Measurements from ENCODE around the gene NKAIN2. TPM values are rescaled to one million over a fixed set of nuclear protein-coding genes. Genes with fewer than 3 reads are reported as not detected.

Gene NKAIN2
- total RNA-seq, 2 donors from 2014 or later: 0.31 to 2.3 TPM

DNA sequence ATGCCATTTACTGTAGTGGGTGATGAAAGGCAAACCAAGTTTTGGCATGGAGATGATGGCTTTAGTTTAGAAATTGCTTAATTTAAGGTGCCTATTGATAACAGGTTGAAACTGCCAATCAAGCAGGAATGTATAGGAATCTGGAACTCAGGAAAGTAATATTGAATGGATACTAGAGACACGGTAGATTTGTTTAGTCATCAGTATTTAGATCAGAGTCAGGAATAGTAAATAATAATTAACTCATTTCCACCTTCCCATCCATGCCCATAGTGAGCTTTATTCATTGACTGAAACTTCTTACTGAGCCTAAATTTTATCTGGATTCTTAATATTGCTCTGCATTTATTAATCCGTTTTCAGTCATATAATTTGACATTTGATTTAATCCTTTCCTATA, 500.3 kb downstream of the NKAIN2 start:
- Histone ChIP-seq H3K27me3 (no peaks in the 10 kb centered on the region), H3K36me3 (no peaks in the 10 kb centered on the region), H3K4me3 (no peak overlapping the region)

DNA sequence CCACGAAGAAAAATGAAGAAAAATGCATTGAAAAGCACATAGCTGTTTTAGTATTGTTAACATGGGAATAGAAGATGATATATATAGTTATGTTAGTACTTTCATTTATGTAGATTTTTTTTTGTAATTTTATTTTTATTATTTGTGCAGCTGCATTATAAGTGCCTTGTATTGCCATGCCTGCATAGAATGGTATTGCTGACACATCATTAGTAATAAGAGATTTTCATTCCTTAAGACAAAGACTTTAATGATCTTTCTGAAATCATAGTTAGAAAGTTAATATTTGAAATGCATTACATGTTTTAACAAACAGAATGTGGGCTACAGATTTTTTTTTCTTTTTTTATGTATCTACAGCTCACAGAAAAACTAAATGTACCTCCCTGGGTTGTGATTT, 506.5 kb downstream of the NKAIN2 start:
- TF ChIP-seq, protein P1, sequence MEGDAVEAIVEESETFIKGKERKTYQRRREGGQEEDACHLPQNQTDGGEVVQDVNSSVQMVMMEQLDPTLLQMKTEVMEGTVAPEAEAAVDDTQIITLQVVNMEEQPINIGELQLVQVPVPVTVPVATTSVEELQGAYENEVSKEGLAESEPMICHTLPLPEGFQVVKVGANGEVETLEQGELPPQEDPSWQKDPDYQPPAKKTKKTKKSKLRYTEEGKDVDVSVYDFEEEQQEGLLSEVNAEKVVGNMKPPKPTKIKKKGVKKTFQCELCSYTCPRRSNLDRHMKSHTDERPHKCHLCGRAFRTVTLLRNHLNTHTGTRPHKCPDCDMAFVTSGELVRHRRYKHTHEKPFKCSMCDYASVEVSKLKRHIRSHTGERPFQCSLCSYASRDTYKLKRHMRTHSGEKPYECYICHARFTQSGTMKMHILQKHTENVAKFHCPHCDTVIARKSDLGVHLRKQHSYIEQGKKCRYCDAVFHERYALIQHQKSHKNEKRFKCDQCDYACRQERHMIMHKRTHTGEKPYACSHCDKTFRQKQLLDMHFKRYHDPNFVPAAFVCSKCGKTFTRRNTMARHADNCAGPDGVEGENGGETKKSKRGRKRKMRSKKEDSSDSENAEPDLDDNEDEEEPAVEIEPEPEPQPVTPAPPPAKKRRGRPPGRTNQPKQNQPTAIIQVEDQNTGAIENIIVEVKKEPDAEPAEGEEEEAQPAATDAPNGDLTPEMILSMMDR (IDR thresholded peaks at IDR 0.05): no peak
- Histone ChIP-seq H3K27ac (no peak overlapping the region), H3K4me1 (no peaks in the 10 kb centered on the region), H3K27me3 (no peaks in the 10 kb centered on the region), H3K4me3 (no peak overlapping the region), H3K9me3 (no peaks in the 10 kb centered on the region), H3K36me3 (no peaks in the 10 kb centered on the region)
- no peak for DNase-seq (ENCODE audit: low spot score)

More for the DNA sequence above, 500.3 kb downstream of the NKAIN2 start:
- no peak for DNase-seq (ENCODE audit: low spot score)
- H3K4me1 ChIP-seq: no peaks in the 10 kb centered on the region
- TF ChIP-seq, protein P1 (IDR thresholded peaks at IDR 0.05): no peak
- H3K9me3 ChIP-seq: no peaks in the 10 kb centered on the region
- H3K27ac ChIP-seq: no peak overlapping the region

DNA sequence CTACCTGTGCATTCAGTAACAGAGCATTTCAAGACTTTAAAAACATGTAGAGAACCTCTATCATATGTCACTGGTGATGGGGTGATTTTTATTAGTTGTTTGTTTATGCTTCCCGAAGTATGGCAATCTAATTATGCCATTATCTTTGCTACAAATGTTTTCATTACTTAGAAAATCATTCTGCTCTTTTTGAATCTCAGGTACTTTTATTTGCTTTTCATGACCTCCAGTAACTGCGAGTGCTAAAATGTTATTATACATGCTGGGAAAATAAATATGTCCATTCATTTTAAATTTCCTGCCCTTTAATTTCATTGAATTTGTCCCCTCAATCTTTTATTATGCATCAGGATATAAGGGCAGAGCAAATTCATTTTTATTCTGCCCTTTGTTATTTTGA, 515.7 kb downstream of the NKAIN2 start:
- H3K27me3 ChIP-seq: no peaks in the 10 kb centered on the region
- H3K4me1 ChIP-seq: no peaks in the 10 kb centered on the region
- no peaks in the 10 kb centered on the region for H3K9me3 ChIP-seq
- H3K4me3 ChIP-seq: no peak overlapping the region
- no peak for DNase-seq (ENCODE audit: low spot score)
- H3K27ac ChIP-seq: no peak overlapping the region
- H3K36me3 ChIP-seq: no peaks in the 10 kb centered on the region
- TF ChIP-seq, protein P1 (IDR thresholded peaks at IDR 0.05): no peak

DNA sequence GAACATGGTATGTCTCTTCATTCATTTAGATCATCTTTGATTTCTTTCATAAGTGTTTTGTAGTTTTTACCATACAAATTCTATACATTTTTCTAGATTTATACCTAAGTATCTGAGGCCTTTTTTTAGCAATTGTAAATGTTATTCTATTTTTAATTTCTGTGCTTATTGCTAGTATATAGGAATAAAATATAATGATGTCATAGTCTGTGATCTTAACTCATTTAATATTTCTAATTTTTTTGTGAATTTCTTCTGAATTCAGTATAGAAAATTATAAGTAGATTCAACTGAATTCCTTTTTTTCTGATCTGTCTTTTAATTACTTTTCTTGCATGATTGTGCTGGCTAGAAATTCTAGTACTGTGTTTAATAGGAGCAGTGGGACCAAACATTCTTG, 520.6 kb downstream of the NKAIN2 start:
- Histone ChIP-seq H3K4me1 (no peaks in the 10 kb centered on the region), H3K36me3 (no peaks in the 10 kb centered on the region)

DNA sequence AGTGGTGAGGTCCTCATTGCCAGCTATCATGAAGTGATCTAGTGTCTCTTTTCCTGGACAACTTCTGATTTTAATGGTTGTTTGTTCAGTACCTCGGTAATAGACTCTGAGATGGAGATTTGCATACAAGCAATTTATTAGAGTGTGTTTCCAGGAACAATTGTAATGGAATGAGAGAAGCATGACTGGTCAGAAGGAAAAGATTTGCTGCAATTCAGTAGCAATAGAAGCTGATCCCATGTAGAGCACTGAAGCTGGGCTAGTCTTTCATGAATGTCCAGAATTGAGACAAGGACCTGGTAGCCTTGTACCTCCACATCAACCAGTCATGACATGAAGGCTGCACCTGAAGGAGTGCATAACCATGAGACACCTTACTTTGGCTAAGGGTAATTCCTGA, 526.5 kb downstream of the NKAIN2 start:
- Histone ChIP-seq H3K4me3 (no peak overlapping the region), H3K9me3 (no peaks in the 10 kb centered on the region), H3K27ac (no peak overlapping the region), H3K36me3 (no peaks in the 10 kb centered on the region), H3K27me3 (no peaks in the 10 kb centered on the region), H3K4me1 (no peaks in the 10 kb centered on the region)
- DNase-seq (ENCODE audit: low spot score): no peak
- TF ChIP-seq, protein P1 (IDR thresholded peaks at IDR 0.05): no peak

More for the DNA sequence above, 520.6 kb downstream of the NKAIN2 start:
- H3K27me3 ChIP-seq: no peaks in the 10 kb centered on the region
- no peaks in the 10 kb centered on the region for H3K9me3 ChIP-seq
- TF ChIP-seq, protein P1 (IDR thresholded peaks at IDR 0.05): no peak
- DNase-seq (ENCODE audit: low spot score): no peak
- no peak overlapping the region for H3K27ac ChIP-seq
- H3K4me3 ChIP-seq: no peak overlapping the region

DNA sequence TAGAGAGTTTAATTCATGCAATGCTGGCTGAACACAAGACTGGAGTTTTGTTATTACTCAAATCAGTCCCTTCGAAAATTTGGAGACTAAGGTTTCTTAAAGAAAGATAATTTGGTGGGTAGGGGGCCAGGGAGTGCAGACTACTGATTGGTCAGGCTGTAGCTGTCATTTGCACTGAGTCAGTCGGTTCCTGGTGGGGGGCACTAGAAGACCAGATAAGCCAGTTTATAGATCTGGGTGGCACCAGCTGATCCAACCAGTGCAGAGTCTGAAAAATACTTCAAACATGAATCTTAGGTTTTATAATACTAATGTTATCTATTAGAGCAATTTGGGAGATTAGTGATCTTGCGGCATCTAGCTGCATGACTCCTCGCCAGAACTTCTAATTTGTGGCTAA, 530.7 kb downstream of the NKAIN2 start:
- H3K27me3 ChIP-seq: no peaks in the 10 kb centered on the region
- H3K9me3 ChIP-seq: no peaks in the 10 kb centered on the region
- DNase-seq (ENCODE audit: low spot score): no peak
- TF ChIP-seq, protein P1 (IDR thresholded peaks at IDR 0.05): no peak
- H3K36me3 ChIP-seq: no peaks in the 10 kb centered on the region
- no peak overlapping the region for H3K4me3 ChIP-seq
- no peak overlapping the region for H3K27ac ChIP-seq
- H3K4me1 ChIP-seq: no peaks in the 10 kb centered on the region
